Prostate gland (tissue), 2 donors: ENCODE data around the gene RUFY3. TPM values are rescaled to one million over a fixed set of nuclear protein-coding genes. Genes with fewer than 3 reads are reported as not detected.

Experiments used
- DNase-seq: peaks from one replicate; pipeline ENCODE4 v3.0.0-alpha.2; 2019; ENCODE audit warnings: low spot score
- H3K27ac ChIP-seq, 2 donors: fragments of 200-600 bp; sonication (generic); 2 replicates each; pipeline ENCODE4 v1.5.1; 2017 to 2019
- H3K27me3 ChIP-seq: fragments of 200-600 bp; sonication (generic); replicated peaks from 2 replicates; pipeline ENCODE4 v1.5.1; 2019; ENCODE audit not compliant: insufficient read depth
- H3K36me3 ChIP-seq, 2 donors: fragments of 200-600 bp; sonication (generic); 1 replicate in 1 of 2; 2 replicates in 1 of 2; pipeline versions ENCODE4 v1.5.1 to v1.8.1; 2017 to 2019
- H3K4me1 ChIP-seq: fragments of 200-600 bp; sonication (generic); replicated peaks from 2 replicates; pipeline ENCODE4 v1.5.1; 2019
- H3K4me3 ChIP-seq, 2 donors: fragments of 200-600 bp; sonication (generic); 2 replicates each; pipeline ENCODE4 v1.5.1; 2017 to 2019
- H3K9me3 ChIP-seq: fragments of 200-600 bp; sonication (generic); 2 replicates; pipeline ENCODE4 v1.5.1; 2017
- POLR2A ChIP-seq: fragments of 450-650 bp; IDR thresholded peaks from one replicate; pipeline ENCODE4 v1.6.1; 2016; ENCODE audit warnings: antibody characterized with exemption, mild to moderate bottlenecking
- POLR2AphosphoS5 ChIP-seq: sonication (generic); formaldehyde crosslinking; IDR thresholded peaks from one replicate; pipeline ENCODE4 v1.6.1; 2017; ENCODE audit warnings: antibody characterized with exemption
- WGBS: methylation state at CpG from one replicate; pipeline ENCODE4 v1.1.5; 2018; 5-methylcytosine and 5-hydroxymethylcytosine counted together
- intact Hi-C: fragments of 100-400 bp; cut with DNase I; formaldehyde crosslinking; loops from one replicate; pipeline ENCODE4 v1.14.2; 2022
- total RNA-seq, 2 donors: library from RNA; depleted of rRNA; stranded (reverse); fragments of >200 nt; gene quantifications; one replicate each; pipeline ENCODE4 v1.1.0, GENCODE V29; 2016
- TF ChIP-seq, protein P1 (sequence below), 4 experiments: fragments of 200-600 bp in 2 of 4; fragments of 450-650 bp in 2 of 4; sonication (generic) in 2 of 4; IDR thresholded peaks; 1 replicate in 3 of 4; 2 replicates in 1 of 4; pipeline ENCODE4 v1.5.1; 2016 to 2019; ENCODE audit warnings: antibody characterized with exemption in 4 of 4, mild to moderate bottlenecking in 2 of 4, moderate library complexity in 2 of 4

The RUFY3 gene
- total RNA-seq, 2 donors from 2014 or later, result 51.7 to 118 TPM

DNA sequence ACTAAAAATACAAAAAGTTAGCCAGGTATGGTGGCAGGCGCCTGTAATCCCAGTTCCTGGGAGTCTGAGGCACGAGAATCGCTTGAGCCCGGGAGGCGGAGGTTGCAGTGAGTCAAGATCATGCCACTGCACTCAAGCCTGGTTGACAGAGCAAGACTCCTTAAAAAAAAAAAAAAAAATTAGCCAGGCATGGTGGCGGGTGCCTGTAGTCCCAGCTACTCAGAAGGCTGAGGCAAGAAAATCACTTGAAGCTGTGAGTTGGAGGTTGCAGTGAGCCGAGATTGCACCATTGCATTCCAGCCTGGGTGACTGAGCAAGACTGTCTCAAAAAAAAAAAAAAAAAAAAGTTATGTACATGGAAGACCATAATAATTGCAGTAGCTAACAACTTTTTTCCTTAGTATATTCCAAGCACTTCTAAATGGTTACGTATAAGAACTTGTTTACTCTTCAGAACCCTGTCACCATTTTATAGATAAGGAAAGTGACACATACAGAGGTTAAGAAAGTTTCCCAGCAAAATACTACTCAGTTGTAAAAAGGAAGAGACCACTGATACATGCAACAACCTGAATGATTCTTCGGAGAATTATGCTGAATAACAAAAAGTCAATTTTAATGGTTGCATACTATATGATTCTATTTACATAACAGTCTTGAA is 24.5 kb downstream of the RUFY3 start:
- H3K4me1 ChIP-seq, result no peaks in the 10 kb centered on the region
- TF ChIP-seq POLR2A, result no peak
- no peak for TF ChIP-seq POLR2AphosphoS5
- TF ChIP-seq, protein P1, sequence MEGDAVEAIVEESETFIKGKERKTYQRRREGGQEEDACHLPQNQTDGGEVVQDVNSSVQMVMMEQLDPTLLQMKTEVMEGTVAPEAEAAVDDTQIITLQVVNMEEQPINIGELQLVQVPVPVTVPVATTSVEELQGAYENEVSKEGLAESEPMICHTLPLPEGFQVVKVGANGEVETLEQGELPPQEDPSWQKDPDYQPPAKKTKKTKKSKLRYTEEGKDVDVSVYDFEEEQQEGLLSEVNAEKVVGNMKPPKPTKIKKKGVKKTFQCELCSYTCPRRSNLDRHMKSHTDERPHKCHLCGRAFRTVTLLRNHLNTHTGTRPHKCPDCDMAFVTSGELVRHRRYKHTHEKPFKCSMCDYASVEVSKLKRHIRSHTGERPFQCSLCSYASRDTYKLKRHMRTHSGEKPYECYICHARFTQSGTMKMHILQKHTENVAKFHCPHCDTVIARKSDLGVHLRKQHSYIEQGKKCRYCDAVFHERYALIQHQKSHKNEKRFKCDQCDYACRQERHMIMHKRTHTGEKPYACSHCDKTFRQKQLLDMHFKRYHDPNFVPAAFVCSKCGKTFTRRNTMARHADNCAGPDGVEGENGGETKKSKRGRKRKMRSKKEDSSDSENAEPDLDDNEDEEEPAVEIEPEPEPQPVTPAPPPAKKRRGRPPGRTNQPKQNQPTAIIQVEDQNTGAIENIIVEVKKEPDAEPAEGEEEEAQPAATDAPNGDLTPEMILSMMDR (IDR thresholded peaks at IDR 0.05), result no peak
- no peak overlapping the region for H3K27ac ChIP-seq
- H3K4me3 ChIP-seq, result no peak overlapping the region
- no peaks in the 10 kb centered on the region for H3K9me3 ChIP-seq
- H3K27me3 ChIP-seq, result no peaks in the 10 kb centered on the region
- H3K36me3 ChIP-seq, result no peaks in the 10 kb centered on the region
- WGBS, result 95% methylated on average over 9 of the region's 9 CpGs
- intact Hi-C loops, result no loop called here
- no peak for DNase-seq

DNA sequence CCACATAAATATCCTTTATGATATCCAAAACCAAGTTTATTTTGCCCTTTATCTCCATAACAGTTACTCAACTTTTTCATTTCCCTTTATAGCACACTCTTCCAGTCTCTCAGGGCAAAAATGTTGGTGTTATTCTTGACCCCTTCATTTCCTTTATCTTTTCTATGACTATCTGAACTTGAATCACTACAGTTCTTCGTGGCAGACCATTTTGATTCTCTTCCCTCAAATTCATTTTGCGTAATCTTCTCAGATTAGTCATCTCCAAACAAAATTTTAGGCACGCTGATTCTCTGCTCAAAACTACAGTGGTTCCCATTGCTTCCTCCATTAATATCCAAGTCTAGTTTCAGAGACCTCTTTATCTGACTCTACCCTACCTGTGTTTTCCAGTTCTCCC is 26.1 kb downstream of the RUFY3 start:
- H3K9me3 ChIP-seq, result no peaks in the 10 kb centered on the region
- TF ChIP-seq POLR2A (no peak), POLR2AphosphoS5 (no peak)
- TF ChIP-seq, protein P1 (IDR thresholded peaks at IDR 0.05), result no peak
- H3K27ac ChIP-seq, result no peak overlapping the region
- 85% methylated on average over 3 of the region's 3 CpGs for WGBS
- no peaks in the 10 kb centered on the region for H3K4me1 ChIP-seq
- no peak for DNase-seq
- no peak overlapping the region for H3K4me3 ChIP-seq
- H3K27me3 ChIP-seq, result no peaks in the 10 kb centered on the region
- no peaks in the 10 kb centered on the region for H3K36me3 ChIP-seq
- intact Hi-C loops, result no loop called here

DNA sequence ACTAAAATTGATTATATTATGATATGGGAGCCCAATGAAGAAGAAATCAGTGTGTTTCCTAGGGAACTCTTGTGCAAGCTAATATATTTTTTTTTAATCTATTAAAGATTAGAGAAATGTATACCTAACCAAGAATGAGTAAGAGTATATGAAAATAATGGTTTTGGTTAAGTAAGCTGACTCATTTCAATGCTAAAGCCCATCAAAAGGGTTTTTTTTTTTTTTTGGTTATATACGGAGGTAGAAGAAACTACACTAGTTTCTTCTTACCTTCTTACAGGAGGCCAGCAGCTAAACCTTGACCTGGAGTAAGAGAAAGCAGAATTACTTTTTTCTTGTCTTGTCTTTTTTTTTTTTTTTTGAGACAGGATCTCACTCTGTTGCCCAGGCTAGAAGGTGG is 27.5 kb downstream of the RUFY3 start:
- TF ChIP-seq, protein P1 (IDR thresholded peaks at IDR 0.05), result no peak
- no peak for TF ChIP-seq POLR2A
- no peak for TF ChIP-seq POLR2AphosphoS5
- Histone ChIP-seq H3K9me3 (no peaks in the 10 kb centered on the region), H3K4me1 (no peaks in the 10 kb centered on the region), H3K27ac (no peak overlapping the region), H3K4me3 (no peak overlapping the region), H3K36me3 (no peaks in the 10 kb centered on the region), H3K27me3 (no peaks in the 10 kb centered on the region)
- WGBS, result 80% methylated on average over 1 of the region's 1 CpG
- intact Hi-C loops, result no loop called here
- no peak for DNase-seq

DNA sequence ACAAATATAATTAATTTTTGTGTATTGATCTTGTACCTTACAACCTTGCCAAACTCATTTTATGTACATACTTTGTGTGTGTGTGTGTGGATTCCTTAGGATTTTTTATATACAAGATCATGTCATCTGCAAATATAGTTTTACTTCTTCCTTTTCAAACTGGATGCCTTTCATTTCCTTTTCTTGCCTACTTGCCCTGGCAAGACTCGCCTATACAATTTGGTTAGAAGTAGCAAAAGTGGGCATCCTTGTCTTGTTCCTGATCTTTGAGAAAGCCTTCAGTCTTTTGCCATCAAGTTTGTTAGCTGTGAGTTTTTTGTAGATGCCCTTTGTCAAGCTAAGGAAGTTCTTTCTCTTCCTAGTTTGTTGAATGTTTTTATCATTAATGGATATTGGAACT is 30.5 kb downstream of the RUFY3 start:
- Histone ChIP-seq H3K4me1 (no peaks in the 10 kb centered on the region), H3K9me3 (no peaks in the 10 kb centered on the region), H3K36me3 (no peaks in the 10 kb centered on the region), H3K27ac (no peak overlapping the region), H3K27me3 (no peaks in the 10 kb centered on the region), H3K4me3 (no peak overlapping the region)
- DNase-seq, result no peak
- intact Hi-C loops, result no loop called here
- 75% methylated on average over 1 of the region's 1 CpG for WGBS
- TF ChIP-seq, protein P1 (IDR thresholded peaks at IDR 0.05), result no peak
- TF ChIP-seq POLR2AphosphoS5 (no peak), POLR2A (no peak)

DNA sequence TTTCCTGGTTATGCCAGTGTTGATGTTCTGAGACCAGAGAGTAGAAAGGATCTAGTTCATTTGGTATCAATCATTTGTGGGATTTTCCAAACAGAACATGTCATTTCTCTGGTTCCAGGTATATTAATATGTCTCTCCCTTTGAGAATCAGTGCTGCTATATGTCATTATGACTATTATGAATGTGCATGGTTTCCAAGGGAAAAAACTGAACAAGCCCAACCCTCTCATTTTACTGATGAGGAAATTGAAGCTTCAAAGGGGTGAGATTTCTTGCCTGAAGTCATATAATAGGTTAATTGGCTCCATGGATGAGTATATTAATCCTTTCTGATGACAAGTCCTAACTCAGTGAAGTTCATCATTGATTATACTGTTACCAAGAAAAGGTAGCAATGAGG is 31.9 kb downstream of the RUFY3 start:
- Histone ChIP-seq H3K4me3 (no peak overlapping the region), H3K9me3 (no peaks in the 10 kb centered on the region), H3K36me3 (no peaks in the 10 kb centered on the region), H3K4me1 (no peaks in the 10 kb centered on the region), H3K27me3 (no peaks in the 10 kb centered on the region), H3K27ac (no peak overlapping the region)
- intact Hi-C loops, result no loop called here
- DNase-seq, result no peak
- no peak for TF ChIP-seq POLR2AphosphoS5
- TF ChIP-seq, protein P1 (IDR thresholded peaks at IDR 0.05), result no peak
- TF ChIP-seq POLR2A, result no peak
